Hepatocyte (in vitro differentiated cells): ENCODE measurements around the gene GPATCH2.
A peak's percentile ranks its signal among the peaks of the same experiment; 100 is the strongest.

Experiments used
- EZH2 ChIP-seq: fragments of 200-600 bp; sonication (generic); IDR thresholded peaks from 2 replicates; pipeline ENCODE4 v1.6.1; 2016; ENCODE audit warnings: antibody characterized with exemption, mild to moderate bottlenecking, borderline replicate concordance
- EZH2phosphoT487 ChIP-seq: fragments of 200-600 bp; sonication (generic); IDR thresholded peaks from one replicate; pipeline ENCODE4 v1.6.1; 2018; ENCODE audit warnings: antibody characterized with exemption, mild to moderate bottlenecking, low read depth, moderate library complexity; ENCODE audit not compliant: unreplicated experiment, severe bottlenecking
- TF ChIP-seq, protein P1 (sequence below): fragments of 200-600 bp; sonication (generic); IDR thresholded peaks from 2 replicates; pipeline ENCODE4 v1.5.1; 2016; ENCODE audit warnings: antibody characterized with exemption, mild to moderate bottlenecking; ENCODE audit not compliant: poor library complexity

- TF ChIP-seq EZH2: no peak
- TF ChIP-seq, protein P1, sequence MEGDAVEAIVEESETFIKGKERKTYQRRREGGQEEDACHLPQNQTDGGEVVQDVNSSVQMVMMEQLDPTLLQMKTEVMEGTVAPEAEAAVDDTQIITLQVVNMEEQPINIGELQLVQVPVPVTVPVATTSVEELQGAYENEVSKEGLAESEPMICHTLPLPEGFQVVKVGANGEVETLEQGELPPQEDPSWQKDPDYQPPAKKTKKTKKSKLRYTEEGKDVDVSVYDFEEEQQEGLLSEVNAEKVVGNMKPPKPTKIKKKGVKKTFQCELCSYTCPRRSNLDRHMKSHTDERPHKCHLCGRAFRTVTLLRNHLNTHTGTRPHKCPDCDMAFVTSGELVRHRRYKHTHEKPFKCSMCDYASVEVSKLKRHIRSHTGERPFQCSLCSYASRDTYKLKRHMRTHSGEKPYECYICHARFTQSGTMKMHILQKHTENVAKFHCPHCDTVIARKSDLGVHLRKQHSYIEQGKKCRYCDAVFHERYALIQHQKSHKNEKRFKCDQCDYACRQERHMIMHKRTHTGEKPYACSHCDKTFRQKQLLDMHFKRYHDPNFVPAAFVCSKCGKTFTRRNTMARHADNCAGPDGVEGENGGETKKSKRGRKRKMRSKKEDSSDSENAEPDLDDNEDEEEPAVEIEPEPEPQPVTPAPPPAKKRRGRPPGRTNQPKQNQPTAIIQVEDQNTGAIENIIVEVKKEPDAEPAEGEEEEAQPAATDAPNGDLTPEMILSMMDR: peak; percentile 28
- no peak for TF ChIP-seq EZH2phosphoT487
These were observed 108.6 kb downstream of the GPATCH2 start for GRCh38 chr1:217522277-217522676.
